ENCODE data around the gene RGS17.
A peak's percentile ranks its signal among the peaks of the same experiment; 100 is the strongest.
"Not testable (repeated sequence)": the region's sequence is repeated elsewhere in the genome, so short reads cannot be mapped to it uniquely, and the experiment has no call there.

Gene RGS17

GRCh38 chr6:153032255-153032882, 98.7 kb downstream of the RGS17 start:
- no peak for DNase-seq

- DNase-seq, result no peak
Observed at GRCh38 chr6:153031335-153031955, 99.6 kb downstream of the RGS17 start.

GRCh38 chr6:153028963-153029362, 102.1 kb downstream of the RGS17 start:
- DNase-seq, result no peak

- DNase-seq, result no peak
Observed at GRCh38 chr6:153028286-153028685, 102.8 kb downstream of the RGS17 start.

GRCh38 chr6:153027480-153027879, 103.6 kb downstream of the RGS17 start:
- no peak for DNase-seq

- DNase-seq, result no peak
Observed at GRCh38 chr6:153024709-153025017, 106.4 kb downstream of the RGS17 start.

- peak in 13 of 56 donors; percentile 0 to 49 (median 7) for DNase-seq
Observed at GRCh38 chr6:153023977-153024708, 106.9 kb downstream of the RGS17 start.

GRCh38 chr6:153018355-153018754, 112.7 kb downstream of the RGS17 start:
- DNase-seq, result no peak

GRCh38 chr6:153016846-153017245, 114.2 kb downstream of the RGS17 start:
- no peak for DNase-seq

- DNase-seq, result no peak
Observed at GRCh38 chr6:153015094-153015640, 115.9 kb downstream of the RGS17 start.

GRCh38 chr6:153013438-153013837, 117.6 kb downstream of the RGS17 start:
- no peak for DNase-seq

GRCh38 chr6:153012856-153013255, 118.2 kb downstream of the RGS17 start:
- DNase-seq, result no peak

GRCh38 chr6:153003366-153003690, 127.8 kb downstream of the RGS17 start:
- DNase-seq, result peak in 7 of 56 donors; percentile 13 to 57 (median 51)

GRCh38 chr6:153002613-153003365, 128.3 kb downstream of the RGS17 start, which contains the start of gene MTRF1L:
Gene MTRF1L, minus strand, starts transcription at chr6:153002709. Its CDS starts 24 bp downstream, at chr6:153002685.
- peak; percentile 34 to 94 (median 84) for DNase-seq

- peak in 10 of 56 donors; percentile 3 to 43 (median 33) for DNase-seq
Observed at GRCh38 chr6:153001767-153002612, 129.1 kb downstream of the RGS17 start.

GRCh38 chr6:153000790-153001189, 130.3 kb downstream of the RGS17 start:
- not testable (repeated sequence) for DNase-seq

- no peak for DNase-seq
Observed at GRCh38 chr6:153000243-153000642, 130.8 kb downstream of the RGS17 start.

GRCh38 chr6:152999538-152999937, 131.5 kb downstream of the RGS17 start:
- not testable (repeated sequence) for DNase-seq

- no peak for DNase-seq
Observed at GRCh38 chr6:152993847-152994246, 137.2 kb downstream of the RGS17 start.

- no peak for DNase-seq
Observed at GRCh38 chr6:152993431-152993830, 137.7 kb downstream of the RGS17 start.

GRCh38 chr6:152986978-152987377, 144.1 kb downstream of the RGS17 start:
- no peak for DNase-seq

Data from amygdala (tissue), 56 donors.